ENCODE measurements around the gene GALNTL6. TPM values are rescaled to one million over a fixed set of nuclear protein-coding genes. Genes with fewer than 3 reads are reported as not detected.

Gene GALNTL6
- total and polyA plus RNA-seq, 3 experiments from 2014 or later: not detected

GRCh38 chr4:171940656-171941055, 127.5 kb downstream of the GALNTL6 start:
- no peaks in the 10 kb centered on the region for H3K4me1 ChIP-seq (ENCODE audit: insufficient read depth, low read length)
- H3K4me3 ChIP-seq (ENCODE audit: low read length): no peak overlapping the region
- POLR2A ChIA-PET: no interaction called here

GRCh38 chr4:171947400-171947799, 134.2 kb downstream of the GALNTL6 start:
- POLR2A ChIA-PET: no interaction called here

More at GRCh38 chr4:171940656-171941055, 127.5 kb downstream of the GALNTL6 start:
- Mint-ChIP-seq H3K4me1 (no peaks in the 10 kb centered on the region), H3K27me3 (no peaks in the 10 kb centered on the region), H3K27ac (no peak overlapping the region), H3K4me3 (no peak overlapping the region), H3K9me3 (peaks cover 0 to 37% (median 12%) of the 10 kb centered on the region in 5 donors), H3K36me3 (no peaks in the 10 kb centered on the region)
- DNase-seq: no peak
- CTCF ChIA-PET: no interaction called here
- H3K27ac ChIP-seq (ENCODE audit: low read depth, low read length): no peak overlapping the region
- H3K9me3 ChIP-seq (ENCODE audit: low read length): no peaks in the 10 kb centered on the region
- no peaks in the 10 kb centered on the region for H3K36me3 ChIP-seq (ENCODE audit: insufficient read depth, low read length)
- H3K27me3 ChIP-seq (ENCODE audit: insufficient read depth, low read length, poor library complexity, severe bottlenecking): no peaks in the 10 kb centered on the region

GRCh38 chr4:171948038-171948437, 134.8 kb downstream of the GALNTL6 start:
- DNase-seq: no peak
- no peaks in the 10 kb centered on the region for H3K4me1 ChIP-seq (ENCODE audit: insufficient read depth, low read length)
- H3K36me3 ChIP-seq (ENCODE audit: insufficient read depth, low read length): no peaks in the 10 kb centered on the region
- ChIA-PET CTCF (no interaction called here), POLR2A (no interaction called here)
- Mint-ChIP-seq H3K4me3 (no peak overlapping the region), H3K36me3 (no peaks in the 10 kb centered on the region), H3K4me1 (no peaks in the 10 kb centered on the region), H3K27ac (no peak overlapping the region), H3K9me3 (peaks cover 4 to 24% (median 6%) of the 10 kb centered on the region in 5 donors), H3K27me3 (no peaks in the 10 kb centered on the region)
- no peak overlapping the region for H3K27ac ChIP-seq (ENCODE audit: low read depth, low read length)
- no peaks in the 10 kb centered on the region for H3K27me3 ChIP-seq (ENCODE audit: insufficient read depth, low read length, poor library complexity, severe bottlenecking)
- no peak overlapping the region for H3K4me3 ChIP-seq (ENCODE audit: low read length)
- no peaks in the 10 kb centered on the region for H3K9me3 ChIP-seq (ENCODE audit: low read length)

More at GRCh38 chr4:171947400-171947799, 134.2 kb downstream of the GALNTL6 start:
- Mint-ChIP-seq H3K4me3 (no peak overlapping the region), H3K27me3 (no peaks in the 10 kb centered on the region), H3K36me3 (no peaks in the 10 kb centered on the region), H3K4me1 (no peaks in the 10 kb centered on the region), H3K27ac (no peak overlapping the region), H3K9me3 (peaks cover 3 to 24% (median 4%) of the 10 kb centered on the region in 5 donors)
- no peak overlapping the region for H3K27ac ChIP-seq (ENCODE audit: low read depth, low read length)
- no peak overlapping the region for H3K4me3 ChIP-seq (ENCODE audit: low read length)
- H3K9me3 ChIP-seq (ENCODE audit: low read length): no peaks in the 10 kb centered on the region
- H3K27me3 ChIP-seq (ENCODE audit: insufficient read depth, low read length, poor library complexity, severe bottlenecking): no peaks in the 10 kb centered on the region
- H3K4me1 ChIP-seq (ENCODE audit: insufficient read depth, low read length): no peaks in the 10 kb centered on the region
- CTCF ChIA-PET: no interaction called here
- no peaks in the 10 kb centered on the region for H3K36me3 ChIP-seq (ENCODE audit: insufficient read depth, low read length)
- DNase-seq: no peak

- Histone ChIP-seq H3K9me3 (ENCODE audit: low read length) (no peaks in the 10 kb centered on the region), H3K4me1 (ENCODE audit: insufficient read depth, low read length) (no peaks in the 10 kb centered on the region), H3K27ac (ENCODE audit: low read depth, low read length) (no peak overlapping the region), H3K27me3 (ENCODE audit: insufficient read depth, low read length, poor library complexity, severe bottlenecking) (no peaks in the 10 kb centered on the region), H3K4me3 (ENCODE audit: low read length) (no peak overlapping the region), H3K36me3 (ENCODE audit: insufficient read depth, low read length) (no peaks in the 10 kb centered on the region)
- ChIA-PET CTCF (no interaction called here), POLR2A (no interaction called here)
- no peaks in the 10 kb centered on the region for H3K36me3 Mint-ChIP-seq
- no peak overlapping the region for H3K4me3 Mint-ChIP-seq
- H3K27ac Mint-ChIP-seq: no peak overlapping the region
- peaks cover 6 to 13% (median 8%) of the 10 kb centered on the region in 5 donors for H3K9me3 Mint-ChIP-seq
- DNase-seq: no peak
- no peaks in the 10 kb centered on the region for H3K4me1 Mint-ChIP-seq
- H3K27me3 Mint-ChIP-seq: no peaks in the 10 kb centered on the region
Measured at GRCh38 chr4:171954650-171955049, 141.4 kb downstream of the GALNTL6 start.

- POLR2A ChIA-PET: no interaction called here
- Mint-ChIP-seq H3K9me3 (peaks cover 2 to 10% (median 8%) of the 10 kb centered on the region in 5 donors), H3K27me3 (no peaks in the 10 kb centered on the region), H3K4me1 (no peaks in the 10 kb centered on the region), H3K36me3 (no peaks in the 10 kb centered on the region), H3K27ac (no peak overlapping the region), H3K4me3 (no peak overlapping the region)
- no peaks in the 10 kb centered on the region for H3K4me1 ChIP-seq (ENCODE audit: insufficient read depth, low read length)
- no peak for DNase-seq
- no peak overlapping the region for H3K4me3 ChIP-seq (ENCODE audit: low read length)
- no peak overlapping the region for H3K27ac ChIP-seq (ENCODE audit: low read depth, low read length)
- H3K9me3 ChIP-seq (ENCODE audit: low read length): no peaks in the 10 kb centered on the region
- CTCF ChIA-PET: no interaction called here
- H3K36me3 ChIP-seq (ENCODE audit: insufficient read depth, low read length): no peaks in the 10 kb centered on the region
- no peaks in the 10 kb centered on the region for H3K27me3 ChIP-seq (ENCODE audit: insufficient read depth, low read length, poor library complexity, severe bottlenecking)
Measured at GRCh38 chr4:171956678-171957077, 143.5 kb downstream of the GALNTL6 start.

- no peaks in the 10 kb centered on the region for H3K27me3 Mint-ChIP-seq
- DNase-seq: no peak
- no peaks in the 10 kb centered on the region for H3K27me3 ChIP-seq (ENCODE audit: insufficient read depth, low read length, poor library complexity, severe bottlenecking)
- H3K4me3 Mint-ChIP-seq: no peak overlapping the region
- POLR2A ChIA-PET: no interaction called here
- H3K4me1 Mint-ChIP-seq: no peaks in the 10 kb centered on the region
- H3K4me3 ChIP-seq (ENCODE audit: low read length): no peak overlapping the region
- no peaks in the 10 kb centered on the region for H3K9me3 ChIP-seq (ENCODE audit: low read length)
- CTCF ChIA-PET: no interaction called here
- no peak overlapping the region for H3K27ac ChIP-seq (ENCODE audit: low read depth, low read length)
- H3K27ac Mint-ChIP-seq: no peak overlapping the region
- H3K36me3 Mint-ChIP-seq: no peaks in the 10 kb centered on the region
- no peaks in the 10 kb centered on the region for H3K4me1 ChIP-seq (ENCODE audit: insufficient read depth, low read length)
- H3K9me3 Mint-ChIP-seq: peaks cover 2 to 15% (median 8%) of the 10 kb centered on the region in 5 donors
- H3K36me3 ChIP-seq (ENCODE audit: insufficient read depth, low read length): no peaks in the 10 kb centered on the region
Measured at GRCh38 chr4:171962110-171962509, 148.9 kb downstream of the GALNTL6 start.

- Histone ChIP-seq H3K36me3 (ENCODE audit: insufficient read depth, low read length) (no peaks in the 10 kb centered on the region), H3K9me3 (ENCODE audit: low read length) (no peaks in the 10 kb centered on the region), H3K27ac (ENCODE audit: low read depth, low read length) (no peak overlapping the region), H3K4me1 (ENCODE audit: insufficient read depth, low read length) (no peaks in the 10 kb centered on the region), H3K4me3 (ENCODE audit: low read length) (no peak overlapping the region), H3K27me3 (ENCODE audit: insufficient read depth, low read length, poor library complexity, severe bottlenecking) (no peaks in the 10 kb centered on the region)
- Mint-ChIP-seq H3K4me3 (no peak overlapping the region), H3K4me1 (no peaks in the 10 kb centered on the region), H3K27ac (no peak overlapping the region), H3K9me3 (peaks cover 4 to 19% (median 10%) of the 10 kb centered on the region in 5 donors), H3K36me3 (no peaks in the 10 kb centered on the region), H3K27me3 (no peaks in the 10 kb centered on the region)
- ChIA-PET POLR2A (no interaction called here), CTCF (no interaction called here)
- no peak for DNase-seq
Measured at GRCh38 chr4:171966356-171966755, 153.2 kb downstream of the GALNTL6 start.

GRCh38 chr4:171978216-171978615, 165.0 kb downstream of the GALNTL6 start:
- Mint-ChIP-seq H3K9me3 (peaks cover 0 to 15% (median 6%) of the 10 kb centered on the region in 5 donors), H3K4me3 (no peak overlapping the region), H3K27me3 (no peaks in the 10 kb centered on the region), H3K36me3 (no peaks in the 10 kb centered on the region), H3K27ac (no peak overlapping the region), H3K4me1 (no peaks in the 10 kb centered on the region)
- H3K36me3 ChIP-seq (ENCODE audit: insufficient read depth, low read length): no peaks in the 10 kb centered on the region
- H3K27ac ChIP-seq (ENCODE audit: low read depth, low read length): no peak overlapping the region
- no peak for DNase-seq
- H3K4me3 ChIP-seq (ENCODE audit: low read length): no peak overlapping the region
- H3K27me3 ChIP-seq (ENCODE audit: insufficient read depth, low read length, poor library complexity, severe bottlenecking): no peaks in the 10 kb centered on the region
- ChIA-PET POLR2A (no interaction called here), CTCF (no interaction called here)
- no peaks in the 10 kb centered on the region for H3K9me3 ChIP-seq (ENCODE audit: low read length)
- no peaks in the 10 kb centered on the region for H3K4me1 ChIP-seq (ENCODE audit: insufficient read depth, low read length)

GRCh38 chr4:171979461-171979860, 166.3 kb downstream of the GALNTL6 start:
- peaks cover 3 to 15% (median 7%) of the 10 kb centered on the region in 5 donors for H3K9me3 Mint-ChIP-seq
- H3K27ac ChIP-seq (ENCODE audit: low read depth, low read length): no peak overlapping the region
- H3K36me3 Mint-ChIP-seq: no peaks in the 10 kb centered on the region
- no peaks in the 10 kb centered on the region for H3K27me3 Mint-ChIP-seq
- H3K4me1 ChIP-seq (ENCODE audit: insufficient read depth, low read length): no peaks in the 10 kb centered on the region
- H3K4me1 Mint-ChIP-seq: no peaks in the 10 kb centered on the region
- no peak overlapping the region for H3K4me3 ChIP-seq (ENCODE audit: low read length)
- no peak for DNase-seq
- no peak overlapping the region for H3K4me3 Mint-ChIP-seq
- ChIA-PET CTCF (no interaction called here), POLR2A (no interaction called here)
- H3K9me3 ChIP-seq (ENCODE audit: low read length): no peaks in the 10 kb centered on the region
- H3K36me3 ChIP-seq (ENCODE audit: insufficient read depth, low read length): no peaks in the 10 kb centered on the region
- H3K27ac Mint-ChIP-seq: no peak overlapping the region
- H3K27me3 ChIP-seq (ENCODE audit: insufficient read depth, low read length, poor library complexity, severe bottlenecking): no peaks in the 10 kb centered on the region

All from CD8-positive, alpha-beta memory T cell (primary cell).